NCI-H2196 (cell line): ENCODE results near the gene EXOC6B.

ENCODE experiments used
- DNase-seq: peaks from one replicate; lab custom pipeline; 2025; ENCODE audit not compliant: unreplicated experiment; lab: John Stamatoyannopoulos, UW

The EXOC6B gene

DNA sequence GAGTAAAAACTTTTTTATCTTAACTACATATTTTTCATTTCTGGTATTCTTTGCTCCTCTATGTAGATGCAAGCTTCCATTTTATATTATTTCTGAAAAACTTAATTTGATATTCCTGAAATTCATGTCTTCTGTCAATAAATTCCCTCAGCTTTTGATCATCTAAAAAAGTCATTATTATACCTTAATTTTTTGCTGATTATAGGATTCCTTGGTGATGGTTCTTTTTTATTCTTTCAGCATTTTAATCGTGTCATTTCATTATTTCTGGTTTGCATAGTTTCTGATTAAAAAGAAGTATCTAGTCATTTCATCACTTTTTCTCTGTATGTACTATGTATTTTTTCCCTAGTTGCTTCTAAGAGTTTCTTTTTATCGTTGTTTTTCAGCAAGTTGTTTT, 436.4 kb downstream of the EXOC6B start:
- DNase-seq = no peak

GRCh38 chr2:72388263-72388662, 437.6 kb downstream of the EXOC6B start:
- no peak for DNase-seq

DNA sequence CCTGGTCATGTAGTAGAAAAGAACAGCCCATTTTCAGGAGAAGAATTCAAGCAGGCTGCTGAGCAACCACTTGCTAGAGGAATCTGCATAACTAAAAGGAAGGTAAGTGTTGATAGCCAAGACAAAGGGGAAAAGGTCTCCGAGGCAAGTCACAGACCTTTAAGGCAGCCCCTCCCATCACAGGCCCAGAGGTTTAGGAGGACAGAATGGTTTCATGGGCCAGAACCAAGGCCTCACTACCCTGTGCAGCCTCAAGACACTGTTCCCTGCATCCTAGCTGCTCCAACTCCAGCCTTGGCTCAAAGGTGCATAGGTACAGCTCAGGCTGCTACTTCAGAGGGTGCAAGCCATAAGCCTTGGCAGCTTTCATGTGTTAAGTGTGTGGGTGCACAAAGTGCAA, 439.5 kb downstream of the EXOC6B start:
- no peak for DNase-seq

DNA sequence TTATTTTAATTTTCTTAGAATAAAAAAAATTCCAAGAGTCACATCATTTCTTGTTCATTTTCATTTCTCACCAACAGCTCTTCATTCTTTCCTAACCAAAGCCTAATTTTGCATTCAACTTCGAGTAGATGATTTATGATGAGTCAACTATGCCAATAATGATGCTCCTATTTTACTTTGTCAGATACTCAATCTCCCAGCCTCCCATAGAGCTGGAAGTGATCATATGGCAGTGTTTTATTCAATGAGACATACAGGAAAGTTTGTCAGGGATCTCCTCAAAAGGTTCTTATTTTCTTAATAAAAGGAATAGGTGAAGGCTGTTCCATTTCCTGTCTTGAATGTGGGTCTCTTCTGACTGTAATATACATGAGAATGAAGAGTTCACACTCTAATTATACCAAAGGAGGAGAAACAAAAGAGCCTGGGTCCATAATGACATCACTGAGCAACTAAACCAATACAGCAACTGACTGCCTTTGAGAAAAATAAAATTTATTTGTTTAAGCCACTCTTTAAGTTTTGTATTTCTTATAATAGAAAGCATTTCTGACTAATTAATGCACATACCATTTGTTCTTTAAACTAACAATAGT, 447.0 kb downstream of the EXOC6B start:
- no peak for DNase-seq

- DNase-seq = no peak
These were observed 458.2 kb downstream of the EXOC6B start for GRCh38 chr2:72367530-72368225.

DNA sequence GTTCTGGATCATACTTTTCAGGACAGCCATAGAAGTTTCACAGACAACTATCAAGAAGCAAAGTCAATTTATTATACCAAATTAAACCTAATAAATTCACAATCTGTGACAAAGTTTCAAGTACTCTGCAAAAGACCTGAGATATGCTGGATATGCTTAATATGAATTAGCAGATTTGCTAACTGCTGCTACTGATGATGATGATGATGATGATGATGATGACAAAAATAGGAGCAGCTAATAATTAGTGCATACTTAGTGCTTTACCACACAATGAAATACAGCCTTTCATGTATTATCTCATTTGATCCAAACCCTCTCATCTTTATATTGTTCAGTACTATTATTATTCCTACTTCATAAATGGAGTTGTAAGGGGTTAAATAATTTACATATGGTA, 462.4 kb downstream of the EXOC6B start:
- no peak for DNase-seq

GRCh38 chr2:72362733-72363132, 463.1 kb downstream of the EXOC6B start:
- DNase-seq = no peak

GRCh38 chr2:72361521-72361920, 464.3 kb downstream of the EXOC6B start:
- no peak for DNase-seq

- no peak for DNase-seq
These were observed 464.8 kb downstream of the EXOC6B start for GRCh38 chr2:72361042-72361441.

DNA sequence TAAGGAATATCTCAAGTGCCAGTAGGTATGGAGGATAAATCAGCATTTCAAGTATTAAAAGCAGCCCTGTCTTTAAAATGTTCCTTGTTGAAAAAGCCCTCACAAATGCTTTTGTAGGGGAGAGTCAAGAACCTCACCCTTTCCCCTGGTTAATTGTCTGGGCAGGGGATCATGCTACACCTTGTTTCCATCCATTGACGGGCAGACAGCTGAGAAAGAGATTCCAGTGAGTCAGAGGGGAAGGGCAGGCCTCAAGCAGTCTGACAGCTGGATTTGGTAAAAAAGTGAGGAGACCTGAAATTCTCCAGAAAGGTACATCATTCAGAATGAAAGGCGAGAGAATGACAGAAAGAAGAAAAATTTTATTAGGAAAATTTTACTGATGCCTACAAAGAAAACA, 475.0 kb downstream of the EXOC6B start:
- no peak for DNase-seq

DNA sequence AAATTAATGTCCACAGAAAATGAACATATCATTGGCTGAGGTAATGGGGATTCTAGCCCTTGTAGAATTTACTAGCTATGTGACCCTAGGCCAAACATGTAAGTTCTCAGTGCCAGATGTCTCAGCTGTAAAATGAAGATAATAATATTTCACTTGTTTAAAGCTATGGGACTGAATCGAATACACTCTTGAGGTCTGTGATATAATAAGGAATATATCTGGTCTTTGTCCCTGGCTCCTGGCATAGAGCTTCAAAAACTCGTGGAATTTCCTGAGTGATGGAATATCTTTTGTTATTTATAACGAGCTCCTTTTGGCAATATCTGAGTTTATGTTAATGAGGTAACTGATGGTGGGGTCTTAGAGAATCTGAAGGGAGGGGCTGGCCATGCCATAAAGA, 476.8 kb downstream of the EXOC6B start:
- DNase-seq = no peak

- DNase-seq = no peak
These were observed 478.8 kb downstream of the EXOC6B start for GRCh38 chr2:72347081-72347480.

GRCh38 chr2:72341639-72342038, 484.2 kb downstream of the EXOC6B start:
- no peak for DNase-seq

DNA sequence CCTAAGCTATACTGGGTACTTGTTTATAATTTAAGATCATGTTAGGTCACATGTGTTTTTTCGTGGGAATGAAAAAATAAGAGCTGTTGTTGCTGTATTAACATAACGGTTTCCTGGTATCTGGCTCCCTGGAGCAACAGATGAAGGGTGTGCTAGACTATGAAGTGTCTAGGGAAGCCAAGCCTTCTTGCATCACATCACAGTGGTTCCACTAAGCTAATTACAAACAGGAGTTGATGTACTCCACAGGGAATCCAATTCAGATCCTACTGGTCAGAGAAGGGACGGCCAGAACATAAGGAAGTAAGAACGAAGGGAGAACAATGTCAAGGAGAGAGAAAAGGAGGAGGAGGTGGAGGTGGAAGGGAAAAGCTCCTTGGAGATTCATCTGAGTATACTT, 485.2 kb downstream of the EXOC6B start:
- DNase-seq = no peak

GRCh38 chr2:72338076-72338475, 487.8 kb downstream of the EXOC6B start:
- no peak for DNase-seq

DNA sequence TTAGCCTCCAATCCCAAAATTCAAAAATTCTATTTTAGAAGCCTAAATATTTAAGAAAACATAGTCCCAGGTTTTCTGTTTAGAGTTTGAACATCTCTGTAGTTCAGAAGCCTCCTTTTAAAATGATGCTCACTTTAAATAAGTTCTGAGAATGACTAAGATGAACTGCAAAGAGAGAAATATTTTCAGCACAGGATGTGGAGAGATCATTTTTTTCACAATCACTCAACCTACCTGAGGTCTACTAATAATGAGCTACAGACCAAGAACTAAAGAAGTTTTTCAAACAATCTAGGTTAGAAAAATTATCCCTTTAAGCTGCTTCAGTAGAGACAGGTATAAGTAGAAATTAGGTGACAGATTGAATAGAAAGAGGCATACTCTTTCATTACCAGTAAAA, 493.1 kb downstream of the EXOC6B start:
- no peak for DNase-seq

GRCh38 chr2:72330652-72331051, 495.2 kb downstream of the EXOC6B start:
- no peak for DNase-seq

DNA sequence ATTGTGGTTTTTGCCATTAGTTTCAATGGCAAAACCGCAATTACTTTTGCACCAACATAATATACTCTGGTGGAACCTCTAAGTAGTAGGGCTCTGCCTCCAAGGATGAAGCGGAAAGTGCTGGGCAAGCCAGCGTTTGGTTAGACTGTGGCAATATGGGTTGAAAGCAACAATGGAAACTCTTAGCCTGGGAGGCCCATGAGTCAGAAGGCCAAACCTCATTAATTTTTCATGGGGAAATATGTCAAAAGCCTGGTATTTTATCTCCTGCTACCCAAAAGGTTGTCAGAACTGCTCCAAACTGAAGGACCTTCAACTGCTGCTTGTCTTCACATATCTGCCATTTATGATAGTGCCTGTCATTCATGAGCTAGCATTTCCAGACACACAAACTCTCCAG, 499.1 kb downstream of the EXOC6B start:
- DNase-seq = no peak

DNA sequence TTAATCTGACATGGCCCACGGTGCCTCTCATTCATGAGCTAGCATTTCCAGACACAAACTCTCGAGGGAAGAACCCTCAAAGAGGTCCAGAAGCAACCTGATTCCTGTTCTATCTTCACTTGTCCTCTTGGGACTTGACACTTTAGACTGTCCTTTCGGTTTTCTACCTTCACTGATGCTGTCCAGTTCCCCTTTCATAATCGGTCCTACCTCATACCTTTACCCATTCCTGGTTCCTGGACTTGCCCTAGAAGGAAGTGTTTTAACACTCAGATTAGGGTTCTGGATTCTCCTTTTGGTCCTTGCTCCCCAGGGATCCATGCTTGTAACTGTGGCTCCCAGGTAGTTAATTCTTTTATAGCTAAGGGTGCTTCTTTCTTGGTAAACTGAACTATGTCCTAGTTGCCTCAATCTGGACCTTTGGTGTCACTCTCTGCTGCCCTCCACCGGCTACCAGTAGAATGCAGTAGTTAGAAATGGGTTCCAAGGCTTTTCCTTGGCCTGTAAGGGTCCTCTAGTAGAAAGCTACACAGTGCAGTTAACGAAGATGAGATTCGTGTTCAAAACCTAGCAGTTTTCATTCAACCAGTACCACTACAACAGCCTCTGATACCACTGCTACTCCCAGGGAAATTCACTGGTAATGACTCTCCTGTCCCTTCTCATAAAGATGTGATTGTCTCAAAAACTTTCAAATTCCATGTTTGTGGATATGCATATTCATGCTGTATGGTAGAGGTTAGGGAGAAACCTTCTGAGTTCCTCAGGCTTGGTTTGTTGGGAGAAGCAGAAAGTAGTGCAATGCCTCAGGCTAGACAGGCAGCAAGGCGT, 500.0 kb downstream of the EXOC6B start:
- no peak for DNase-seq

- DNase-seq = no peak
These were observed 509.1 kb downstream of the EXOC6B start for GRCh38 chr2:72316774-72317173.

- DNase-seq = no peak
These were observed 525.6 kb downstream of the EXOC6B start for GRCh38 chr2:72300147-72300684.

GRCh38 chr2:72293620-72294019, 532.2 kb downstream of the EXOC6B start:
- DNase-seq = no peak
